CD14-positive monocyte (primary cell): ENCODE data around the gene RBMS3. TPM values are rescaled to one million over a fixed set of nuclear protein-coding genes. Genes with fewer than 3 reads are reported as not detected.

ENCODE experiments used
- DNase-seq, 3 donors: peaks; one replicate each; pipeline ENCODE4 v3.0.0-alpha.2; 2011 to 2022
- H2AFZ ChIP-seq: 2 replicates; pipeline ENCODE4 v1.6.0; 2012; ENCODE audit warnings: mild to moderate bottlenecking, low read depth, low read length, inconsistent platforms; ENCODE audit not compliant: insufficient read depth, poor library complexity, severe bottlenecking
- H3K27ac ChIP-seq, 2 donors: 1 replicate in 1 of 2; 2 replicates in 1 of 2; pipeline ENCODE4 v1.5.1; 2012 to 2013; ENCODE audit warnings: low read length in 2 of 2, control low read depth in 1 of 2, inconsistent platforms in 1 of 2, low read depth in 1 of 2, mild to moderate bottlenecking in 1 of 2
- H3K27me3 ChIP-seq, 2 donors: one replicate each; pipeline versions ENCODE4 v1.6.0 to v1.6.1; 2011 to 2013; ENCODE audit warnings: low read length in 2 of 2; ENCODE audit not compliant: control insufficient read depth in 2 of 2, insufficient read depth in 2 of 2
- H3K36me3 ChIP-seq, 2 donors: replicated peaks in 1 of 2; 1 replicate in 1 of 2; 2 replicates in 1 of 2; pipeline versions ENCODE4 v1.5.1 to v1.6.1; 2012 to 2013; ENCODE audit warnings: low read length in 2 of 2, control low read depth in 1 of 2, inconsistent platforms in 1 of 2, mild to moderate bottlenecking in 1 of 2; ENCODE audit not compliant: insufficient read depth in 2 of 2, control insufficient read depth in 1 of 2
- H3K4me1 ChIP-seq, 2 donors: 1 replicate in 1 of 2; 2 replicates in 1 of 2; pipeline versions ENCODE4 v1.5.1 to v1.6.1; 2012 to 2013; ENCODE audit warnings: low read length in 2 of 2, control low read depth in 1 of 2, inconsistent platforms in 1 of 2, mild to moderate bottlenecking in 1 of 2, moderate library complexity in 1 of 2; ENCODE audit not compliant: insufficient read depth in 2 of 2, control insufficient read depth in 1 of 2
- H3K4me2 ChIP-seq: replicated peaks from 2 replicates; pipeline ENCODE3; 2012; ENCODE audit warnings: low read length, moderate library complexity, mild to moderate bottlenecking; ENCODE audit not compliant: poor library complexity, severe bottlenecking; ENCODE audit errors: extremely low read depth
- H3K4me3 ChIP-seq, 3 experiments: fragments of 200-600 bp in 1 of 3; sonication (generic) in 1 of 3; replicated peaks in 1 of 3; 1 replicate in 2 of 3; 2 replicates in 1 of 3; pipeline ENCODE4 v1.5.1; 2011 to 2013; ENCODE audit warnings: low read length in 3 of 3, mild to moderate bottlenecking in 3 of 3, control low read depth in 2 of 3, low read depth in 2 of 3, inconsistent platforms in 1 of 3, moderate library complexity in 1 of 3
- H3K79me2 ChIP-seq: 2 replicates; pipeline ENCODE4 v1.6.0; 2012; ENCODE audit warnings: mild to moderate bottlenecking, control low read depth, inconsistent platforms, low read length, moderate library complexity; ENCODE audit not compliant: insufficient read depth
- H3K9ac ChIP-seq: 2 replicates; pipeline ENCODE4 v1.6.0; 2017; ENCODE audit warnings: low read length, mild to moderate bottlenecking; ENCODE audit not compliant: insufficient read depth, poor library complexity, severe bottlenecking
- H3K9me3 ChIP-seq, 2 donors: replicated peaks in 1 of 2; 1 replicate in 1 of 2; 2 replicates in 1 of 2; pipeline versions ENCODE4 v1.5.1 to v1.6.1; 2012 to 2013; ENCODE audit warnings: low read length in 2 of 2, control low read depth in 1 of 2; ENCODE audit not compliant: control insufficient read depth in 1 of 2, insufficient read depth in 1 of 2
- H4K20me1 ChIP-seq: 2 replicates; pipeline ENCODE4 v1.6.0; 2012; ENCODE audit warnings: mild to moderate bottlenecking, low read length, control low read depth, moderate library complexity; ENCODE audit not compliant: insufficient read depth
- H3K27ac Mint-ChIP-seq, 7 donors: one replicate each; pipeline ENCODE4 v1.8.0; 2020; ENCODE audit warnings: mild to moderate bottlenecking in 7 of 7, mixed read lengths in 7 of 7, moderate library complexity in 6 of 7, inconsistent platforms in 2 of 7
- H3K27me3 Mint-ChIP-seq, 3 donors: one replicate each; pipeline ENCODE4 v1.8.0; 2021 to 2022; ENCODE audit warnings: low read depth in 3 of 3, mild to moderate bottlenecking in 3 of 3, mixed read lengths in 3 of 3, moderate library complexity in 3 of 3, inconsistent platforms in 1 of 3
- H3K36me3 Mint-ChIP-seq, 2 donors: one replicate each; pipeline ENCODE4 v1.8.0; 2020; ENCODE audit warnings: mixed read lengths in 2 of 2, inconsistent platforms in 1 of 2, mild to moderate bottlenecking in 1 of 2
- H3K4me1 Mint-ChIP-seq: one replicate; pipeline ENCODE4 v1.8.0; 2020; ENCODE audit warnings: mild to moderate bottlenecking, mixed read lengths
- H3K4me3 Mint-ChIP-seq, 2 donors: one replicate each; pipeline ENCODE4 v1.8.0; 2020; ENCODE audit warnings: mild to moderate bottlenecking in 2 of 2, mixed read lengths in 2 of 2, moderate library complexity in 1 of 2
- H3K9me3 Mint-ChIP-seq, 7 donors: one replicate each; pipeline ENCODE4 v1.8.0; 2020 to 2022; ENCODE audit warnings: mixed read lengths in 7 of 7, mild to moderate bottlenecking in 6 of 7, moderate library complexity in 6 of 7, inconsistent platforms in 2 of 7
- WGBS: methylation state at CpG from one replicate; pipeline ENCODE4 v1.1.5; 2013; ENCODE audit warnings: missing lambda C conversion rate; ENCODE audit not compliant: insufficient coverage; 5-methylcytosine and 5-hydroxymethylcytosine counted together
- intact Hi-C, 2 donors: fragments of 100-400 bp; cut with micrococcal nuclease; formaldehyde crosslinking; loops; one replicate each; pipeline versions ENCODE4 v1.15.0 to v1.15.1; 2023
- polyA plus RNA-seq, 3 donors: library from polyadenylated mRNA; depleted of rRNA in 1 of 3; unstranded in 2 of 3; stranded (reverse) in 1 of 3; fragments of 300-500 nt in 2 of 3; fragments of >200 nt in 1 of 3; fragmentation: Illumina TruSeq in 2 of 3; gene quantifications; 1 replicate in 2 of 3; 2 replicates in 1 of 3; pipeline ENCODE4 v1.2.3, GENCODE V29; 2012 to 2021
- TF ChIP-seq, protein P1 (sequence below): fragments of 200-600 bp; IDR thresholded peaks from one replicate; pipeline ENCODE4 v1.8.0; 2022; ENCODE audit warnings: antibody characterized with exemption, mild to moderate bottlenecking

Gene RBMS3
- polyA plus RNA-seq, 3 donors = not detected

DNA sequence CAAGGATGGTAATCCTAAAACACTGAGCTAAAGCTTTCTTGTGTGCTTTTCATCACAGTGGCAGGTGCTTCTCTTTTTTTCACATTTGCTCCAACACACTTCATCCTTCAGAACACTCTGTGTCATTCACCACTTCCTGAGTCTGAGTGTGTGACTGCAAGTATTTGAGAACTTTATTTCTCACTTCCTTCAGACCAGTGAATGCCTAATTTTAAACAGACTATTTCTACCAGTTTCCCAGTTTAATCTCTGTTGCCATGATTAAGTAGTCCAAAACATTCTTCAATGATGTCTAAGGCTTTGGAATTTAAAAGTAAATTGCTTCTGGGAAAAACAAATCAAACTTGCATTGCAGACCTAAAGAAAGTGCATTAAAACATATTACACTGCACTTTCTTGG lies 541.2 kb downstream of the RBMS3 start:
- Histone ChIP-seq H3K9me3 (peaks cover 0 to 2% of the 10 kb centered on the region in 2 donors), H3K4me3 (no peak overlapping the region), H3K4me1 (no peaks in the 10 kb centered on the region), H3K9ac (no peak overlapping the region), H4K20me1 (no peaks in the 10 kb centered on the region), H3K4me2 (no peak overlapping the region), H3K27ac (no peak overlapping the region), H3K36me3 (no peaks in the 10 kb centered on the region), H3K27me3 (no peaks in the 10 kb centered on the region), H2AFZ (no peak overlapping the region), H3K79me2 (no peaks in the 10 kb centered on the region)
- Mint-ChIP-seq H3K9me3 (peaks cover 0 to 3% (median 0%) of the 10 kb centered on the region in 7 donors), H3K4me3 (no peak overlapping the region), H3K27ac (no peak overlapping the region), H3K36me3 (no peaks in the 10 kb centered on the region), H3K27me3 (no peaks in the 10 kb centered on the region), H3K4me1 (no peaks in the 10 kb centered on the region)
- TF ChIP-seq, protein P1, sequence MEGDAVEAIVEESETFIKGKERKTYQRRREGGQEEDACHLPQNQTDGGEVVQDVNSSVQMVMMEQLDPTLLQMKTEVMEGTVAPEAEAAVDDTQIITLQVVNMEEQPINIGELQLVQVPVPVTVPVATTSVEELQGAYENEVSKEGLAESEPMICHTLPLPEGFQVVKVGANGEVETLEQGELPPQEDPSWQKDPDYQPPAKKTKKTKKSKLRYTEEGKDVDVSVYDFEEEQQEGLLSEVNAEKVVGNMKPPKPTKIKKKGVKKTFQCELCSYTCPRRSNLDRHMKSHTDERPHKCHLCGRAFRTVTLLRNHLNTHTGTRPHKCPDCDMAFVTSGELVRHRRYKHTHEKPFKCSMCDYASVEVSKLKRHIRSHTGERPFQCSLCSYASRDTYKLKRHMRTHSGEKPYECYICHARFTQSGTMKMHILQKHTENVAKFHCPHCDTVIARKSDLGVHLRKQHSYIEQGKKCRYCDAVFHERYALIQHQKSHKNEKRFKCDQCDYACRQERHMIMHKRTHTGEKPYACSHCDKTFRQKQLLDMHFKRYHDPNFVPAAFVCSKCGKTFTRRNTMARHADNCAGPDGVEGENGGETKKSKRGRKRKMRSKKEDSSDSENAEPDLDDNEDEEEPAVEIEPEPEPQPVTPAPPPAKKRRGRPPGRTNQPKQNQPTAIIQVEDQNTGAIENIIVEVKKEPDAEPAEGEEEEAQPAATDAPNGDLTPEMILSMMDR = no peak
- intact Hi-C loops = no loop called here
- DNase-seq = no peak

DNA sequence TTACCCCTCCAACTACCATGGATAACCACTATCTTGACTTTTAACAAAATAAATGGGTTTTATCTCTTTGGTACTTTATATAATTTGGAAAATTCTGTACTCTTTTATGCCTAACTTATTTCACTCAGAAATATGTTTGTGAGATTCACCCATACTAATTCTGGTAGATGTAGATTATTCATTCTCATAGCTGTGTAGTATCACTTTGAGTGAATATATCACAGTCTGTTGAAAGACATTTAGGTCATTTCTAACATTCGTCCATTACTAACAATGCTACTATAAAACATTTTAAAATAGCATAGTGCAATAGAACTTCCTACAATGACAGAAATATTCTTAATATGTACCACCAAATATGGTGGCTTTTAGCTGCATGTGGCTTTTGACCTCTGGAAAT lies 542.4 kb downstream of the RBMS3 start:
- Histone ChIP-seq H3K9ac (no peak overlapping the region), H3K4me3 (no peak overlapping the region), H3K36me3 (no peaks in the 10 kb centered on the region), H3K4me2 (no peak overlapping the region), H2AFZ (no peak overlapping the region), H4K20me1 (no peaks in the 10 kb centered on the region), H3K79me2 (no peaks in the 10 kb centered on the region), H3K9me3 (peaks cover 0 to 2% of the 10 kb centered on the region in 2 donors), H3K4me1 (no peaks in the 10 kb centered on the region), H3K27me3 (no peaks in the 10 kb centered on the region), H3K27ac (no peak overlapping the region)
- Mint-ChIP-seq H3K36me3 (no peaks in the 10 kb centered on the region), H3K27ac (no peak overlapping the region), H3K9me3 (peaks cover 0 to 3% (median 0%) of the 10 kb centered on the region in 7 donors), H3K4me1 (no peaks in the 10 kb centered on the region), H3K4me3 (no peak overlapping the region), H3K27me3 (no peaks in the 10 kb centered on the region)
- WGBS = no CpG with 5 or more reads among the region's 1 CpG
- TF ChIP-seq, protein P1 = no peak
- no peak for DNase-seq
- intact Hi-C loops = no loop called here
